CD4-positive, alpha-beta memory T cell (primary cell): Measurements from ENCODE around the gene C16orf74. TPM values are rescaled to one million over a fixed set of nuclear protein-coding genes. Genes with fewer than 3 reads are reported as not detected.

Source experiments
- CTCF ChIA-PET: fragments of 350-600 bp; sonication (Branson Sonifier 250); formaldehyde crosslinking; loops from one replicate; lab custom pipeline; 2021; ENCODE audit warnings: inconsistent platforms; ENCODE audit not compliant: partially characterized antibody; lab: Charles Lee
- POLR2A ChIA-PET: fragments of 350-600 bp; sonication (Branson Sonifier 250); formaldehyde crosslinking; loops from one replicate; lab custom pipeline; 2021; ENCODE audit not compliant: partially characterized antibody; lab: Charles Lee
- DNase-seq, 5 donors: peaks; one replicate each; pipeline versions ENCODE4 v3.0.0 to v3.0.0-alpha.2; 2020 to 2022; ENCODE audit warnings: mixed read lengths in 1 of 5
- H3K27ac ChIP-seq: one replicate; pipeline ENCODE4 v1.7.0; 2013; ENCODE audit warnings: low read depth, low read length
- H3K27me3 ChIP-seq: 2 replicates; pipeline ENCODE4 v1.7.0; 2013; ENCODE audit warnings: mild to moderate bottlenecking, low read length, moderate library complexity; ENCODE audit not compliant: insufficient read depth
- H3K36me3 ChIP-seq: 2 replicates; pipeline ENCODE4 v1.7.0; 2013; ENCODE audit warnings: mild to moderate bottlenecking, low read length, moderate library complexity; ENCODE audit not compliant: insufficient read depth
- H3K4me1 ChIP-seq: 2 replicates; pipeline ENCODE4 v1.7.0; 2013; ENCODE audit warnings: mild to moderate bottlenecking, low read length, moderate library complexity; ENCODE audit not compliant: insufficient read depth
- H3K4me3 ChIP-seq, 2 donors: one replicate each; pipeline ENCODE4 v1.7.0; 2013; ENCODE audit warnings: low read length in 2 of 2, mild to moderate bottlenecking in 1 of 2
- H3K9me3 ChIP-seq, 2 donors: one replicate each; pipeline ENCODE4 v1.7.0; 2013; ENCODE audit warnings: low read length in 2 of 2, control low read depth in 1 of 2; ENCODE audit not compliant: control insufficient read depth in 1 of 2
- H3K27ac Mint-ChIP-seq, 7 donors: one replicate each; pipeline ENCODE4 v1.8.0; 2020 to 2021; ENCODE audit warnings: mixed read lengths in 7 of 7, mild to moderate bottlenecking in 6 of 7, inconsistent platforms in 3 of 7, moderate library complexity in 3 of 7
- H3K27me3 Mint-ChIP-seq, 2 donors: one replicate each; pipeline ENCODE4 v1.8.0; 2020 to 2021; ENCODE audit warnings: mixed read lengths in 2 of 2
- H3K36me3 Mint-ChIP-seq, 2 donors: one replicate each; pipeline ENCODE4 v1.8.0; 2020 to 2021; ENCODE audit warnings: mixed read lengths in 2 of 2, inconsistent platforms in 1 of 2, mild to moderate bottlenecking in 1 of 2
- H3K4me1 Mint-ChIP-seq, 4 donors: one replicate each; pipeline ENCODE4 v1.8.0; 2020 to 2021; ENCODE audit warnings: mixed read lengths in 4 of 4, mild to moderate bottlenecking in 1 of 4
- H3K4me3 Mint-ChIP-seq, 8 donors: one replicate each; pipeline ENCODE4 v1.8.0; 2020 to 2021; ENCODE audit warnings: mixed read lengths in 8 of 8, mild to moderate bottlenecking in 7 of 8, moderate library complexity in 6 of 8, inconsistent platforms in 3 of 8
- H3K9me3 Mint-ChIP-seq, 8 donors: one replicate each; pipeline ENCODE4 v1.8.0; 2020 to 2021; ENCODE audit warnings: mixed read lengths in 8 of 8, mild to moderate bottlenecking in 5 of 8, inconsistent platforms in 3 of 8, moderate library complexity in 1 of 8
- intact Hi-C: fragments of 100-400 bp; cut with micrococcal nuclease; formaldehyde crosslinking; loops from one replicate; pipeline ENCODE4 v1.15.1; 2023
- polyA plus RNA-seq, 2 donors: library from polyadenylated mRNA; unstranded; fragments of 300-500 nt; fragmentation: Illumina TruSeq; gene quantifications; one replicate each; pipeline ENCODE4 v1.2.3, GENCODE V29; 2021
- total RNA-seq, 2 experiments: library from RNA; stranded (reverse); gene quantifications; one replicate each; pipeline ENCODE4 v1.2.3, GENCODE V29; 2021

Gene C16orf74
- total and polyA plus RNA-seq, 4 experiments from 2014 or later = 11.7 to 16.5 (median 14.3) TPM

DNA sequence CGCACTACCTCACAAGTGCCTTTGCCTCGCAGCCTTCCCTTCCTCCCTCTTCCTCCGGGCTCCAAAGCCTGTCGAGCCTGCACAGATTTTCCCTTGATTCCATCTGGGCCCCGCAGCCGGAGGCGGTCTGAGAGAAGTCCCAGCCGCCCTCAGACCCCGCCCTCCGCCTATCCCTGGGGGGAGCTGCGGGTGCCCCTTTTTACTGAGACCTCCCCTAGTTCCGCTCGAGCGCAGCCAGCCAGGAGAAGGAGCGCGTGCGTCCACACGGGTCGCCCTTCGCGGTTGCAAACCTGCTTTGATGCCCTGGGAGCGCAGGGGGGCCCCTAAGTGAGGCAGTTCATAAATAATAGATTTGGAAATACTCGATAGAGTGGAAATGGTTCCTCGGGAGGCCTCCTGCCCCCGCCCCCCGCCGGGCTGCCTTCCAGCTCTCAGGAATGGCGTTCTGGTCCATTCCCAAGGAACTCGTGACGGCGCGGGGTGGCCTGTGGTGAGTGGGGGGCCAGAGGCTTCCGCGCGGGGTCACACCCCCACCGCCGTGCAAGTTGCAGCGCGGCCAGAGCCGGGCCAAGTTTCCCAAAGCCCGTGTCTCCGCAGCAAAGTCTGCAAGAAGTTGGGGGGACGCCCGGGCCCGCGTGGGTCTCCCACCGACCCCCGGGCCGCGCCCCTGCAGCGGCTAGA is 610 bp downstream of the C16orf74 start:
- no peak overlapping the region for H3K4me3 ChIP-seq
- H3K27ac ChIP-seq = no peak overlapping the region
- POLR2A ChIA-PET = interaction anchor here (1.2 kb wide), 1 partner anchor 12 kb away, joined by 3 read pairs; no protein-coding TSS in a partner anchor
- H3K4me1 ChIP-seq = no peaks in the 10 kb centered on the region
- peak overlapping the region; percentile 66 to 92 (median 80) for H3K4me3 Mint-ChIP-seq
- DNase-seq = no peak
- intact Hi-C loops = no loop called here
- CTCF ChIA-PET = no interaction called here
- H3K27me3 Mint-ChIP-seq = peaks cover 19 to 21% of the 10 kb centered on the region in 2 donors
- H3K36me3 ChIP-seq = no peaks in the 10 kb centered on the region
- no peak overlapping the region for H3K27ac Mint-ChIP-seq
- H3K9me3 Mint-ChIP-seq = no peaks in the 10 kb centered on the region
- H3K36me3 Mint-ChIP-seq = no peaks in the 10 kb centered on the region
- peaks cover 13% of the 10 kb centered on the region for H3K27me3 ChIP-seq
- H3K4me1 Mint-ChIP-seq = peaks cover 1 to 5% (median 3%) of the 10 kb centered on the region in 4 donors
- H3K9me3 ChIP-seq = no peaks in the 10 kb centered on the region

DNA sequence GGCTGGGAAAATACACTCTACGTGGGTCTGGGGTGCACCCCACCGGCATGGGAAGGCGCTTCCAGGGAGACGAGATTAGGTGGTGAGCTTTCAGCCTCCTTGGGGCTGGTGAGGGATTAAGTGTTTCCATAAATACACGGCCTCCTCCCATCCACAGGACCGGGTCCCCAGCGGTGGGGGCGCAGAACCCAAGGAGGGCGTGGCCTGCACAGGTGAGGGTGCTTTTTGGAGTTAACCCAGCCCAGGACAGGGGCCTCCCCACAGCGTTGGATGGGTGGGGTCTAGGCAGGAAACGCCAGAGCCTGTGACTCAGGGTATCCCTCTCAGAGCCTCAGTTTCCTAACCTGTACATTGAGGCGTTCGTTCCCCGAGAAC is 1.1 kb downstream of the C16orf74 start:
- H3K27ac Mint-ChIP-seq = no peak overlapping the region
- H3K27me3 Mint-ChIP-seq = peaks cover 19 to 21% of the 10 kb centered on the region in 2 donors
- Histone ChIP-seq H3K36me3 (no peaks in the 10 kb centered on the region), H3K4me1 (no peaks in the 10 kb centered on the region), H3K9me3 (no peaks in the 10 kb centered on the region), H3K27me3 (peaks cover 13% of the 10 kb centered on the region), H3K4me3 (no peak overlapping the region), H3K27ac (no peak overlapping the region)
- ChIA-PET POLR2A (interaction anchor here (1.2 kb wide), 1 partner anchor 12 kb away, joined by 3 read pairs; no protein-coding TSS in a partner anchor), CTCF (interaction anchor here (1.2 kb wide), 1 partner anchor 10 kb away, joined by 3 read pairs; no protein-coding TSS in a partner anchor)
- H3K4me1 Mint-ChIP-seq = peaks cover 1 to 5% (median 3%) of the 10 kb centered on the region in 4 donors
- intact Hi-C loops = no loop called here
- DNase-seq = no peak
- peak overlapping the region; percentile 66 to 92 (median 80) for H3K4me3 Mint-ChIP-seq
- no peaks in the 10 kb centered on the region for H3K9me3 Mint-ChIP-seq
- H3K36me3 Mint-ChIP-seq = no peaks in the 10 kb centered on the region

- no peaks in the 10 kb centered on the region for H3K4me1 ChIP-seq
- H3K36me3 Mint-ChIP-seq = no peaks in the 10 kb centered on the region
- peaks cover 3% of the 10 kb centered on the region for H3K27me3 ChIP-seq
- H3K4me3 ChIP-seq = no peak overlapping the region
- H3K9me3 Mint-ChIP-seq = no peaks in the 10 kb centered on the region
- H3K4me3 Mint-ChIP-seq = no peak overlapping the region
- H3K27me3 Mint-ChIP-seq = peaks cover 6 to 14% of the 10 kb centered on the region in 2 donors
- H3K27ac ChIP-seq = no peak overlapping the region
- intact Hi-C loops = no loop called here
- H3K9me3 ChIP-seq = no peaks in the 10 kb centered on the region
- no peaks in the 10 kb centered on the region for H3K36me3 ChIP-seq
- DNase-seq = no peak
- ChIA-PET CTCF (interaction anchor here (1.6 kb wide), 1 partner anchor 13 kb away, joined by 3 read pairs; no protein-coding TSS in a partner anchor), POLR2A (no interaction called here)
- peaks cover 1 to 5% (median 4%) of the 10 kb centered on the region in 4 donors for H3K4me1 Mint-ChIP-seq
- no peak overlapping the region for H3K27ac Mint-ChIP-seq
Measured at GRCh38 chr16:85746460-85747215, 4.3 kb downstream of the C16orf74 start.

DNA sequence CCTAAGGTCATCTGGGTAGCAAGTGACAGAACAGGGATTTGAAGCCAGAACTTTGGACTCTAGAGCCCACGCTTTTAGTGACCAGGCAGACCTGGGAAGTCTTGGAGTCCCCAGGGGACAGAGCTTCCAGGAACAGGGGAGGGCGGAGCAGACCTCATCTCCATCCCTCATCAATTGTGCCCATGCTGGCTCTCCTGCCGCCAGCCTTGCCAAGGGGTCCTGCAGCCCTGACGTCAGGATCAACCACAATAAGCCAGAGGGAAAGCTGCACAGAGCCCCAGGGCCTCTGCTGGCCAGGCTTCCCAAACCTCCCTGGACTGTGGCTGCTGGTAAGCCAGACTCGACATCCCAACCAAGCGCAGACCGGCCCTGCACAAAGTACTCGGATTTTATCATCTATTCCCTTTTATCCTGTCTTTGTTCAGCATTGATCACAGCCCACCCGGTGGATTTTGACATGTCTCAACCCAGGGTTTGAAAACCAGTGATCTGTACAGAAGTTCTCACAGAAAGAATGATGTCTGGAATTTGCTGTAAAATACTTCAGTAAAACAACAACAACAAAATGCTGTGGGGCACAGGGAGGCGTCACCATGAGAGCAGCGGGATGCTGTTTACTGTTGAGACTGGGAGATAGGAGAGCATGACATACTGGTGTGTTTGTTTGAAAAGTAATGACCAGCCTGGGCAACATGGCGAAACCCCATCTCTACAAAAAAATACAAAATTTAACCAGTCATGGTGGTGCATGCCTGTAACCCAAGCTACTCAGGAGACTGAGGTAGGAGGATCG is 11.8 kb downstream of the C16orf74 start:
- CTCF ChIA-PET = no interaction called here
- Histone ChIP-seq H3K4me1 (peaks cover 23% of the 10 kb centered on the region), H3K27me3 (no peaks in the 10 kb centered on the region), H3K27ac (no peak overlapping the region), H3K9me3 (no peaks in the 10 kb centered on the region), H3K36me3 (no peaks in the 10 kb centered on the region), H3K4me3 (no peak overlapping the region)
- Mint-ChIP-seq H3K27ac (no peak overlapping the region), H3K27me3 (peaks cover 0 to 3% of the 10 kb centered on the region in 2 donors), H3K4me1 (peaks cover 7 to 23% (median 13%) of the 10 kb centered on the region in 4 donors), H3K36me3 (no peaks in the 10 kb centered on the region), H3K9me3 (no peaks in the 10 kb centered on the region), H3K4me3 (no peak overlapping the region)
- DNase-seq = no peak
- POLR2A ChIA-PET = no interaction called here
- intact Hi-C loops = no loop called here

DNA sequence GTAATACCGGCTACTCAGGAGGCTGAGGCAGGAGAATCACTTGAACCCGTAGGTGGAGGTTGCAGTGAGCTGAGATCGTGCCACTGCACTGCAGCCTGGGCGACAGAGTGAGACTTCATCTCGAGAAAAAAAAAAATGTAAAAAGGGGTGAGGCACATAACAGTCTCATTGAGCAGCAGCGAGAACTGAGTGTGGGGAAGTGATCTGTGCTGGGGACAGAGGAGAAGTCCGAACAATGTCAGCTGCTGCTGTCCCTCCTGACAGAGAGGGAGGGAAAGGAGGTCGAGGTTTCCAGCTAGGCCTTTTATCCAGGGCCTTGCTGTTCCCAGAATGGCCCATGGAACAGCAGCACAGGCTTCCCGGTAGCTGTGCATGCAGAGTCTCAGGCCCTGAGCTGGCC is 14.0 kb downstream of the C16orf74 start:
- no peak overlapping the region for H3K27ac Mint-ChIP-seq
- Histone ChIP-seq H3K36me3 (no peaks in the 10 kb centered on the region), H3K27ac (no peak overlapping the region), H3K9me3 (no peaks in the 10 kb centered on the region), H3K4me1 (peaks cover 30% of the 10 kb centered on the region), H3K27me3 (no peaks in the 10 kb centered on the region), H3K4me3 (no peak overlapping the region)
- H3K9me3 Mint-ChIP-seq = no peaks in the 10 kb centered on the region
- intact Hi-C loops = no loop called here
- H3K4me3 Mint-ChIP-seq = no peak overlapping the region
- ChIA-PET POLR2A (no interaction called here), CTCF (interaction anchor here (0.9 to 1.4 kb wide), 3 partner anchors 18 to 121 kb away, joined by 3 to 6 read pairs (median 3); no protein-coding TSS in a partner anchor)
- peaks cover 10 to 34% (median 17%) of the 10 kb centered on the region in 4 donors for H3K4me1 Mint-ChIP-seq
- no peak for DNase-seq
- H3K27me3 Mint-ChIP-seq = no peaks in the 10 kb centered on the region
- H3K36me3 Mint-ChIP-seq = no peaks in the 10 kb centered on the region

DNA sequence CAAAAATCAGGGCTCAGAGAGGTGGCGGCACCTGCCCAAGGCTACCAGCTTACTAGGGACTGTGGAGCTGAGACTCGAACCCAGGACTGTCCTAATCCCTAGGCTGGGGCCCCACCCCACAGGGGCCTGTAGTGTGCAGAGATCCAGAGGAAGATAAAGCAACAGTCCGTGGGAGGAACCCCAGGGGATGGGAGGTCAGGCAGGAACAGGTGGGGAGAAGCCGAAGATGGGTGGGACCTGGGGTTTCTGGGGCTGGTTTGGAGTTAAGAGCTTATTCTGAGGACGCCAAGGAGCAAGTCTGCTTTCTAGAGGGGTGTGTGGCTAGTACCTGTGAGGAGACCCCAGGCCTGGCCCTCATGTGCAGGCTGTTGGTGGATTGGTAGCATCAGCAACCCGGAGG is 14.9 kb downstream of the C16orf74 start:
- H3K36me3 ChIP-seq = no peaks in the 10 kb centered on the region
- ChIA-PET CTCF (interaction anchor here (0.9 to 1.1 kb wide), 3 partner anchors 10 to 120 kb away, joined by 3 to 5 read pairs (median 3); no protein-coding TSS in a partner anchor), POLR2A (interaction anchor here (1.3 kb wide), 1 partner anchor 10 kb away, joined by 3 read pairs; no protein-coding TSS in a partner anchor)
- Mint-ChIP-seq H3K36me3 (no peaks in the 10 kb centered on the region), H3K27me3 (no peaks in the 10 kb centered on the region), H3K4me3 (peak overlapping the region in 7 of 8 donors; percentile 41 to 81 (median 75)), H3K27ac (peak overlapping the region in 6 of 7 donors; percentile 66 to 89 (median 76)), H3K4me1 (peaks cover 10 to 34% (median 17%) of the 10 kb centered on the region in 4 donors), H3K9me3 (no peaks in the 10 kb centered on the region)
- no peak overlapping the region for H3K4me3 ChIP-seq
- no peaks in the 10 kb centered on the region for H3K9me3 ChIP-seq
- H3K4me1 ChIP-seq = peaks cover 30% of the 10 kb centered on the region
- intact Hi-C loops = loop anchor here (1.0 kb wide), 1 partner anchor 47 kb away; no protein-coding TSS in a partner anchor
- no peak overlapping the region for H3K27ac ChIP-seq
- no peaks in the 10 kb centered on the region for H3K27me3 ChIP-seq
- no peak for DNase-seq
